Endothelial cell of umbilical vein (primary cell): ENCODE results near the gene SESN3. TPM values are rescaled to one million over a fixed set of nuclear protein-coding genes. Genes with fewer than 3 reads are reported as not detected.

Source experiments
- BruUV-seq: library from RNA; stranded (reverse); fragments of 400-500 nt; replicated peaks from 2 replicates; lab custom pipeline; 2021; lab: Mats Ljungman, UMichigan
- CTCF ChIA-PET: fragments of 300-600, 350-600 bp; sonication (Branson Sonifier 250); formaldehyde crosslinking; loops from one replicate; lab custom pipeline; 2021; ENCODE audit warnings: antibody characterized with exemption, inconsistent platforms; lab: Charles Lee
- POLR2A ChIA-PET: fragments of 300-600, 350-600 bp; sonication (Branson Sonifier 250); formaldehyde crosslinking; loops from one replicate; lab custom pipeline; 2021; ENCODE audit warnings: antibody characterized with exemption, inconsistent platforms; lab: Charles Lee
- DNase-seq: peaks from one replicate; pipeline ENCODE4 v3.0.0-alpha.2; 2011; ENCODE audit warnings: low read depth, low spot score
- FAIRE-seq: peaks from 2 replicates; lab custom pipeline; 2011; peaks lifted over from hg19 to GRCh38; lab: Jason Lieb, UNC
- H2AFZ ChIP-seq: 2 replicates; pipeline ENCODE4 v1.6.0; 2012; ENCODE audit warnings: low read depth, low read length, control low read depth, inconsistent platforms
- H3K27ac ChIP-seq: 2 replicates; pipeline ENCODE4 v1.5.1; 2011; ENCODE audit warnings: low read depth, mild to moderate bottlenecking, control low read depth, low read length, moderate library complexity; ENCODE audit not compliant: insufficient read depth
- H3K27me3 ChIP-seq, 2 experiments: 2 replicates each; pipeline versions ENCODE4 v1.6.0 to v1.6.1; 2011; ENCODE audit warnings: low read length in 2 of 2, mixed read lengths in 1 of 2; ENCODE audit not compliant: control insufficient read depth in 2 of 2, insufficient read depth in 2 of 2
- H3K36me3 ChIP-seq, 2 experiments: 2 replicates in 1 of 2; 3 replicates in 1 of 2; pipeline ENCODE4 v1.5.1; 2011; ENCODE audit warnings: low read length in 2 of 2, mild to moderate bottlenecking in 1 of 2, moderate library complexity in 1 of 2; ENCODE audit not compliant: control insufficient read depth in 2 of 2, insufficient read depth in 2 of 2; ENCODE audit errors: extremely low read depth in 1 of 2
- H3K4me1 ChIP-seq: 3 replicates; pipeline ENCODE4 v1.5.1; 2011; ENCODE audit warnings: mild to moderate bottlenecking, low read length; ENCODE audit not compliant: control insufficient read depth, insufficient read depth; ENCODE audit errors: extremely low read depth
- H3K4me2 ChIP-seq: 2 replicates; pipeline ENCODE4 v1.6.1; 2011; ENCODE audit warnings: low read length, control low read depth, mixed read lengths; ENCODE audit not compliant: insufficient read depth
- H3K4me3 ChIP-seq, 3 experiments: fragments of 200-600 bp in 1 of 3; sonication (generic), shearing (Covaris generic) in 1 of 3; replicated peaks in 1 of 3; 2 replicates each; pipeline ENCODE4 v1.5.1; 2011 to 2016; ENCODE audit warnings: control low read depth in 3 of 3, low read length in 3 of 3, mild to moderate bottlenecking in 2 of 3, inconsistent platforms in 1 of 3, low read depth in 1 of 3, moderate library complexity in 1 of 3; ENCODE audit not compliant: insufficient read depth in 1 of 3
- H3K79me2 ChIP-seq: 2 replicates; pipeline ENCODE4 v1.6.0; 2012; ENCODE audit warnings: low read length, inconsistent platforms; ENCODE audit not compliant: control insufficient read depth, insufficient read depth
- H3K9ac ChIP-seq: replicated peaks from 2 replicates; pipeline ENCODE3; 2011; ENCODE audit warnings: low read length, control low read depth; ENCODE audit not compliant: insufficient read depth; ENCODE audit errors: extremely low read depth
- H3K9me1 ChIP-seq: replicated peaks from 3 replicates; pipeline ENCODE4 v1.6.0; 2011; ENCODE audit warnings: mild to moderate bottlenecking, low read length; ENCODE audit not compliant: control insufficient read depth, insufficient read depth; ENCODE audit errors: extremely low read depth
- H3K9me3 ChIP-seq: replicated peaks from 2 replicates; pipeline ENCODE4 v1.5.1; 2012; ENCODE audit warnings: low read length, inconsistent platforms; ENCODE audit not compliant: control insufficient read depth, insufficient read depth
- H4K20me1 ChIP-seq: replicated peaks from 2 replicates; pipeline ENCODE3; 2011; ENCODE audit warnings: mild to moderate bottlenecking, low read length; ENCODE audit not compliant: control insufficient read depth, insufficient read depth; ENCODE audit errors: extremely low read depth
- EZH2 ChIP-seq: IDR thresholded peaks from 2 replicates; pipeline ENCODE4 v1.6.1; 2012; ENCODE audit warnings: borderline replicate concordance, low read depth, mild to moderate bottlenecking, moderate library complexity, low read length, inconsistent platforms; ENCODE audit not compliant: severe bottlenecking
- FOS ChIP-seq: IDR thresholded peaks from 2 replicates; pipeline ENCODE4 v1.6.1; 2011; ENCODE audit warnings: mild to moderate bottlenecking, low read length, moderate library complexity, borderline replicate concordance; ENCODE audit not compliant: insufficient read depth
- GATA2 ChIP-seq: IDR thresholded peaks from 2 replicates; pipeline ENCODE4 v1.7.0; 2011; ENCODE audit warnings: low read depth, mild to moderate bottlenecking, moderate library complexity, mixed read lengths, low read length; ENCODE audit not compliant: insufficient read length, insufficient read depth
- JUN ChIP-seq: IDR thresholded peaks from 2 replicates; pipeline ENCODE4 v1.6.1; 2011; ENCODE audit warnings: borderline replicate concordance, low read depth; ENCODE audit not compliant: insufficient read length, insufficient read depth
- MYC ChIP-seq: IDR thresholded peaks from one replicate; pipeline ENCODE4 v1.6.1; 2011; ENCODE audit warnings: mild to moderate bottlenecking, low read depth, low read length
- POLR2A ChIP-seq: IDR thresholded peaks from 2 replicates; pipeline ENCODE4 v1.6.1; 2012; ENCODE audit warnings: low read depth, mild to moderate bottlenecking, control low read depth, low read length
- POLR2AphosphoS5 ChIP-seq: IDR thresholded peaks from 2 replicates; pipeline ENCODE4 v1.6.1; 2012; ENCODE audit warnings: low read depth, mild to moderate bottlenecking, control low read depth, low read length, moderate library complexity; ENCODE audit not compliant: insufficient read depth
- dilution Hi-C: fragments of 300-500 bp; cut with MboI; formaldehyde crosslinking; loops from one replicate; pipeline ENCODE4 v1.15.0; 2019; ENCODE audit warnings: low sequenced_read_pairs; ENCODE audit not compliant: extremely low pct_ligation_motif_present
- intact Hi-C: fragments of 100-400 bp; cut with micrococcal nuclease; formaldehyde crosslinking; loops from one replicate; pipeline ENCODE4 v1.10.0; 2022
- polyA plus RNA-seq, 4 experiments: library from polyadenylated mRNA; depleted of rRNA in 3 of 4; stranded (reverse) in 3 of 4; unstranded in 1 of 4; fragments of >200 nt; gene quantifications; 2 replicates each; pipeline versions ENCODE4 v1.2.1 to v1.2.3, GENCODE V29; 2011 to 2012; ENCODE audit warnings: missing spikeins in 1 of 4
- total RNA-seq: library from RNA; stranded (reverse); gene quantifications from 2 replicates; pipeline ENCODE4 v1.2.3, GENCODE V29; 2021
- TF ChIP-seq, protein P1 (sequence below), 2 donors: IDR thresholded peaks; 1 replicate in 1 of 2; 2 replicates in 1 of 2; pipeline ENCODE4 v1.5.1; 2011; ENCODE audit warnings: low read length in 2 of 2, mild to moderate bottlenecking in 2 of 2, moderate library complexity in 2 of 2, control low read depth in 1 of 2, inconsistent platforms in 1 of 2, low read depth in 1 of 2; ENCODE audit not compliant: insufficient read depth in 1 of 2; ENCODE audit errors: extremely low read depth in 1 of 2
- TF ChIP-seq, protein P2 (sequence below): IDR thresholded peaks from 2 replicates; pipeline ENCODE4 v1.6.1; 2011; ENCODE audit not compliant: insufficient read depth, insufficient read length

The SESN3 gene
- total and polyA plus RNA-seq, 2 donors (not counting 3 experiments of a cell fraction or from before 2014, with no cell fraction given), result 1.6 to 6.9 TPM

DNA sequence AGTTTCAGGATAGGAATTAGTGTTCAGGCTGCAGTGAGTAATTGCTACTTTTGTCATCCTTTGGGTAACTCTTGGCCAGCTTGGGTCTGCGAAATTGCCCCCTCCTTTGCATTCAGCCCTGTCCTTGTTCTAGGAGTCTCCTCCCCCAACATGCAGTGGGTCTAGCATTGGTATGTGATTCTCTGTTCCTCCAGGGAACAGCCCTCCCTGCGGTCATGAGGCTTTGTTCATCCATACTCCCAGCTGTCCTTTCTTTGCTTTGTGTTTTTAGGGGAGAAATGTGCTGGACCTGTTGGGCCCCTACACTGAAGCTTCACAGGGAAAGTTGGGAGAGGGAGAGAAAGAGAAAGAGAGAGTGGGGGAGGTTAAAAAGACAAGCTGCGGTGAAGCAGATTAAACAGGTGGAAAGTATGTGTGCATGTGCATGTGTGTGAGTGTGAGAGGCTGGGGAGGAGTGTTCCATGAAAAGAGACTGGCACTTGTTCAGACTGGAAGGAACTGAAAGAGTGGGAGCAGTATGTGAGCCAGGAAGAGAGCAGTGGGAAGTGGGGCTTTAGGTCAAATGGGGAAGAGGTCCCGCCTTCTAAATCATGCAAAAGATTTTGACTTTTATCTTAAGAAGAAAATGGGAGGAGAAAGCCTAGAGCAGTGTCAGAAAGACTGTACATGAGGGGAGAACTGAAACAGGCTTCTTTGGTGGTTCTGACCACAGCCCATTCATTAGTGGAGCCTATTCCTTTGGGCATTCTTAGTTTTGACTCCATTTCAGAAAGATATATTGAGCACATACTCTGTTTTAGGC is 17.9 kb upstream of the SESN3 start:
- H3K36me3 ChIP-seq, result no peaks in the 10 kb centered on the region
- no peak overlapping the region for H3K4me2 ChIP-seq
- dilution Hi-C loops, result no loop called here
- no peaks in the 10 kb centered on the region for H4K20me1 ChIP-seq
- H3K27me3 ChIP-seq, result peaks cover 2 to 3% of the 10 kb centered on the region in 2 experiments
- CTCF ChIA-PET, result interaction anchor here (1.2 kb wide), 1 partner anchor 181 kb away, joined by 3 read pairs; no protein-coding TSS in a partner anchor
- no peaks in the 10 kb centered on the region for H3K4me1 ChIP-seq
- H3K9me3 ChIP-seq, result no peaks in the 10 kb centered on the region
- H3K4me3 ChIP-seq, result no peak overlapping the region
- H3K79me2 ChIP-seq, result no peaks in the 10 kb centered on the region
- H3K9me1 ChIP-seq, result no peaks in the 10 kb centered on the region
- H3K9ac ChIP-seq, result no peak overlapping the region
- no peak for DNase-seq
- no peak overlapping the region for H3K27ac ChIP-seq
- H2AFZ ChIP-seq, result no peak overlapping the region
- BruUV-seq, result no TSS peak
- intact Hi-C loops, result no loop called here
- no peak for FAIRE-seq
- POLR2A ChIA-PET, result no interaction called here
- TF ChIP-seq EZH2 (no peak), POLR2AphosphoS5 (no peak), FOS (no peak), POLR2A (no peak), GATA2 (no peak), MYC (no peak), JUN (no peak)
- TF ChIP-seq, protein P1, sequence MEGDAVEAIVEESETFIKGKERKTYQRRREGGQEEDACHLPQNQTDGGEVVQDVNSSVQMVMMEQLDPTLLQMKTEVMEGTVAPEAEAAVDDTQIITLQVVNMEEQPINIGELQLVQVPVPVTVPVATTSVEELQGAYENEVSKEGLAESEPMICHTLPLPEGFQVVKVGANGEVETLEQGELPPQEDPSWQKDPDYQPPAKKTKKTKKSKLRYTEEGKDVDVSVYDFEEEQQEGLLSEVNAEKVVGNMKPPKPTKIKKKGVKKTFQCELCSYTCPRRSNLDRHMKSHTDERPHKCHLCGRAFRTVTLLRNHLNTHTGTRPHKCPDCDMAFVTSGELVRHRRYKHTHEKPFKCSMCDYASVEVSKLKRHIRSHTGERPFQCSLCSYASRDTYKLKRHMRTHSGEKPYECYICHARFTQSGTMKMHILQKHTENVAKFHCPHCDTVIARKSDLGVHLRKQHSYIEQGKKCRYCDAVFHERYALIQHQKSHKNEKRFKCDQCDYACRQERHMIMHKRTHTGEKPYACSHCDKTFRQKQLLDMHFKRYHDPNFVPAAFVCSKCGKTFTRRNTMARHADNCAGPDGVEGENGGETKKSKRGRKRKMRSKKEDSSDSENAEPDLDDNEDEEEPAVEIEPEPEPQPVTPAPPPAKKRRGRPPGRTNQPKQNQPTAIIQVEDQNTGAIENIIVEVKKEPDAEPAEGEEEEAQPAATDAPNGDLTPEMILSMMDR (IDR thresholded peaks at IDR 0.05; ENCODE audit: extremely low read depth in 1 of 2, insufficient read depth in 1 of 2, low read depth in 1 of 2, low read length in 2 of 2), result no peak
- TF ChIP-seq, protein P2, sequence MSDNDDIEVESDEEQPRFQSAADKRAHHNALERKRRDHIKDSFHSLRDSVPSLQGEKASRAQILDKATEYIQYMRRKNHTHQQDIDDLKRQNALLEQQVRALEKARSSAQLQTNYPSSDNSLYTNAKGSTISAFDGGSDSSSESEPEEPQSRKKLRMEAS, result no peak
